Pulmonary artery endothelial cell (primary cell): ENCODE data around the gene AMPD1. TPM values are rescaled to one million over a fixed set of nuclear protein-coding genes. Genes with fewer than 3 reads are reported as not detected.

Experiments used
- DNase-seq: peaks from one replicate; pipeline ENCODE4 v3.0.0-alpha.2; 2011; ENCODE audit warnings: low read depth, low spot score
- total RNA-seq: library from RNA; depleted of rRNA; stranded (reverse); fragments of >200 nt; gene quantifications from 2 replicates; pipeline ENCODE4 v1.2.3, GENCODE V29; 2014

The AMPD1 gene
- total RNA-seq, 1 donor from 2014 or later, result not detected

DNA sequence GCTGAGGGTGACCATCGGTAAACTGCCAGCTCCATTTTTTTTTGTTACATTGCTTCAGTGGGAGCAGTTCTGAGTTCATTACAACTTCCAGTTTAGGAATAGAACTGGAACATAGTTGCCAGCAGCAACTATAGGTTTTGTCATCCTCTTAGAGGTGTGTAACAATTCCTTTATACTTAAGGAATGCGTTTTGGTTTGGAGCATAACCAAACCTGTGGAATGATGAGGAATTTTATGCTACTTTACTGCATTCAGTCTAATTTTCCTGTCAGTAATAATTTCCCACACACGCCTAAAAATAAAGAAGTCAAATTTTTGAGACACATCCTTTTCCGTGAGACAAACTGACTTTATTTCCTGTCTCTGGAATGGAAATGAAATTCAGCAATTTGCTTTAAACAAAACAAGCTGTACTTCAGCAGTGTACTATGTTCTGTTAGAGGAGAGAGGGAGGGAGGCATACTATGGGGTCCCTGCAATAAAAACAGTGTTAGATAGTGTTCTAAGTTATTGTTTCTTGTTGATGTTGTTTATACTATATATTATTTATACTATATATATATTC, 4.8 kb upstream of the AMPD1 start:
- no peak for DNase-seq

GRCh38 chr1:114696810-114697209, 1.5 kb upstream of the AMPD1 start:
- no peak for DNase-seq

GRCh38 chr1:114694540-114695310, 621 bp downstream of the AMPD1 start:
- DNase-seq, result no peak

DNA sequence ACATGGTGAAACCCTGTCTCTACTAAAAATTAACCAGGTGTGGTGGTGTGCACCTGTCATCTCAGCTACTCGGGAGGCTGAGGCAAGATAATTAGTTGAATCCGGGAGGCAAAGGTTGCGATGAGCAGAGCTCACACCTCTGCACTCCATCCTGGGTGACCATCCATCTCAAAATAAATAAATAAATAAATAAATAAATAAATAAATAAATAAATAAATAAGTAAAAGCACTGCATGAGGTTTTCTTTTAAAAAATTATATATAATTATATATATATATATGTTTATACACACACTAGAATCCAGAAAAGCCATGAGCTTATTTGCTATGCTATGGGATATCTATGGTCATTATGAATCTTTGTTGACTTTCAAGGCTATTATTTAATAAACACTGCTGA, 2.4 kb downstream of the AMPD1 start:
- no peak for DNase-seq

GRCh38 chr1:114691061-114691460, 4.3 kb downstream of the AMPD1 start:
- DNase-seq, result no peak

DNA sequence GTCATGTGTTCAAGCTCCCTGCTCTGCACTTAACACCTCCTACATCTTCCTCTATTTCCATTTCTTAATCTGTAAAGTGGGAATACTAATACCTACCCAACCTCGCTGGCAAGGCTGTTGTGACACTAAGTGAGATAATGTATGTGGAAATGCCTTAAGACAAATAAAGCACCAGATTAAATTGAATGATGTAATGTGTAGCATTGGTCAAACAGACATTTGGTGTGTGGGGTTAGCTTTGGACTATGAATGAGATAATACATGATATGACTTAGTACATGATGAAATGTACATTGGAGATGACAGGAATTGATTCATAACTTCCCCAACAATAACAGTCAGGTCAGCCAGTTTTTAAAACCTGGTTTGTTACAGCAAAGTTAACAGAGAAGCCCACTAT, 5.2 kb downstream of the AMPD1 start:
- no peak for DNase-seq

DNA sequence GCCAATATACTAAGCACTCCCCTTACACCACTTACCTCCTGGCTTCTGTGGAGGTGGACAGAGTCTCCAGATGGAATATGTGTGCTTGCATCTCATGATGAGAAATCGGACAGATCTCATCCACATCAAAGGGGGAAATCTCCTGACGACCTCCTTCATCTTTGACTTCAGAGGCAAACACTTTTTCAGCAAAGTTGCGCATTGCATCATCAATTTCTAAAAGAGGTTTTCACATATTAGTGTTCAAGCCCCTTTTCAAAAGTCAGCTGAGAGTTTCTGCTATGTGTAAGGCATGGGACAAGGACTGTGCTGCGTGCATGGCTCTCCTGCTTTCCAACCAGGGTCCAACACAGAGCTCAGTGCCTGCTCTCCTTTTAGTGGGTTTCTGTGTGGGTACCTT, 6.8 kb downstream of the AMPD1 start:
- no peak for DNase-seq

GRCh38 chr1:114685851-114686250, 9.5 kb downstream of the AMPD1 start:
- no peak for DNase-seq

GRCh38 chr1:114677691-114678090, 17.7 kb downstream of the AMPD1 start:
- no peak for DNase-seq

- no peak for DNase-seq
These were observed 19.2 kb downstream of the AMPD1 start for GRCh38 chr1:114676115-114676514.

DNA sequence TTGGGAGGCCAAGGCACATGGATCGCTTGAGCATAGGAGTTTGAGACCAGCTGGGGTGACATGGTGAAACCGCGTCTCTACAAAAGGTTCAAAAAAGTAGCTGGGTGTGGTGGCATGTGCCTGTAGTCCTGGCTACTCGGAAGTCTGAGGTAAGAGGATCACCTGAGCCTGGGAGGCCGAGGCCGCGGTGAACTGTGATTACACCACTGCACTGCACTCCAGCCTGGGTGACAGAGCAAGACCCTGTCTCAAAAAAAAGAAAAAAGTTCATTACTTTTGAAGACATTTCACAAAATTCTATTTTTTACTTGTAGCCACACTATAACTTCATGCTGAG, 23.4 kb downstream of the AMPD1 start:
- no peak for DNase-seq

DNA sequence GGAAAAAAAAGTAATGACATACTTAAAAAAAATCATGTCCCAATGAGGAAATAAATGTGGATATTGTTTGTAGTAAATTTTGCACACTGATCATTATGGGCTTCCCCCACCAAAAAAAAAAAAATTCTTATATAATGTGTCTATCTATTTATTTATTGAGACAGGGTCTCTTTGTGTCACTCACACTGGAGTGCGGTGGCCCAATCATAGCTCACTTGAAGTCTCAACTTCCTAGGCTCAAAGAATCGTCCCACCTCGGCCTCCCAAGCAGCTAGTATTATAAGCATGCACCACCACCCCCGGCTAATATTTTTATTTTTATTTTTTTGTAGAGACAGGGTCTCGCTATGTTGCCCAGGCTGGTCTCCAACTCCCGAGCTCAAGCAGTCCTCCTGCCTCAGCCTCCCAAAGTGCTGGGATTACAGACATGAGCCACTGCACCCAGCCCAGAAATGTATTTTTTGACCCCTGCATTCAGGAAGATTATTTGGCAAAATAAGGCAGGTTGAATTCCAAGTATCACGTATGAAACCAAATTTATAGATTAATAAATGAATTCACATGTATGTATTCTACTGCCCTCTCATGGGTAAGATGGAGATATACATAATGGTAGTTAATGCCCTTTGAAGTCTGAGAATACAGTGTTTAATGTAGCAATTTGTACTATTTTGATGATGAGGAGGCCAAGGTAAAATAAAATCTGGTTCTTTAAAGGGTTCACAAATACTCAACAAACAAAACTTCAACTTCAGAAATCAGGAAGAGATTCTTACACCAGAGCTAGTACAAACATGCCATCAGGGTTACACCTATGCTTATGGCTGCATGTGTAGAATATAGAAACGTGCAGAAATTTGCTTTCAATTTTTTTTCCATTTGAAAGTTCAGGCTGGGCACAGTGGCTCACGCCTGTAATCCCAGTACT, 24.1 kb downstream of the AMPD1 start:
- no peak for DNase-seq

- DNase-seq, result peak; percentile 53
These were observed 25.0 kb downstream of the AMPD1 start for GRCh38 chr1:114670083-114671010.

- no peak for DNase-seq
These were observed 25.7 kb downstream of the AMPD1 start, which contains the start of gene DENND2C for GRCh38 chr1:114669562-114670082. DENND2C (minus strand) TSS chr1:114670049; CDS start chr1:114625984, 44,065 bp downstream.

DNA sequence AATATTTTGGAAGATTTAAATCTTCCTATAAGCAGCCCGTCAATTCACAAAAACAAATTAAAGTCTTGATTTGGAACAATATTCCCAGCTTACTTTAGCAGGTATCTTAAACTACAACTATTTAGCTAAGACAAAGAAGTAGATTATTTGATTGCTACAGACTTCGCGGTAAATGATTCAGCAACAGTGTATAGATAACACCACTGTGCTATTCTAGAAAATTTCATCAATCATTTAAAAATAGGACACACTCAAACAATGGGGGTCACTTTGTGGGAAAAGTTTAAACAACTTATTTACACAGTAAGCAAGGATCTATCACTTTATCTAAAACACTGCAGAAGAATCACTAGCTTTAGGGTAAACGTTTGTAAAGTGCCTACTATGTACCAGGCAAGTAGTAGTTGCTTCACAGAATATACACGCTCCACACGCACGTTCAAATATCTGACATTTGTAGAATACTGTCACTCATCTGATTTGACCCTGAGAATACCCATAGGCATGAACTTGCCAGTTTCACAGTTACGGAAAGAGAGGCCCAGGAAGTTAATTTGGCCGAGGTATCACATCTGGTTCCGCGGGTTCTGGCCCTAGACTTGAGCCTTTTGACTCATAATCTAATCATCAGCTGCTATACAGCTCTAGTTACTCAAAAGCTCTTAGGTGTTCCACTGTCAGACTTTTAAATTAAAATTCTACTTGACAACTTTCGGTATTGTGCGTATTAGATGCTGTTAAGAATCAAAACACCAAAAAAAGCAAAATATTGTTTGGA, 26.4 kb downstream of the AMPD1 start:
- DNase-seq, result no peak

GRCh38 chr1:114668373-114668772, 27.0 kb downstream of the AMPD1 start:
- DNase-seq, result no peak

GRCh38 chr1:114666954-114667353, 28.4 kb downstream of the AMPD1 start:
- no peak for DNase-seq

DNA sequence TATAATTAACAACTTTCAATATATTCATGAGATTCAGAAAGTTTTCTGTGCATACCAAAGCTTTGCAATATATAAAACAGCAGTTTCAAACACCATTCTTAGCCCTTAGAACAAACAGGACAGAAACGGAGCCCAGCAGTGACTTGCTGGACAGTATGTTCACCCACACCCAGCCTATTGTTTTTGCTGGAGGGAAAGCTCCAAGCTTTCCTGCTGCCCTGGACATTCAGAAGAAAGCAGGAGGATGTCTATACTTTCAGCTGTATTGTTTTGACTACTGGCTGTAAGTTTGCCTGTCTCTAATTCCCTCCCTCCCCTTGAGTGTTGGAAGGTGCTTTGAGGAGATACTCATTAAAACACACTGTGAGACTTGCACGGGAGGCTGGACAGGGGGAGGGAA, 35.1 kb downstream of the AMPD1 start:
- DNase-seq, result no peak

DNA sequence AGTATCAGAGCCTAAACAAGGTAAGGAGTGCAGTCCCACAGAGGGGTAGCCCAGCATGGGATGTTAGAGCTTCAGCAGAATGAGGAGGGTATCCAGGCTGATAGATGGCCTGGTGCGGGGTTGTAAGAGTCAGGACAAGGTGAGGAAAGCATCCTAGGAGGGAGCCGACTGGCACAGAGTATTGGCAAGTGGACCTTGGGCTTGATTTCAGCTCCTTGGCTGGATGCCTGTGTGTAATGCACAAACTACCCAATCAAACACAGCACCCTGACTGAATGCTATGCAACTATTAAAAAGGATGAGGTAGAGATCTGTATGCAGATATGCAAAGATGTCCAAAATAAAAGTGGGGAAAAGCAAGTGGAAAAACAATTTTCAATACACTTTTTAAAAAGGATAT, 43.5 kb downstream of the AMPD1 start:
- DNase-seq, result no peak

DNA sequence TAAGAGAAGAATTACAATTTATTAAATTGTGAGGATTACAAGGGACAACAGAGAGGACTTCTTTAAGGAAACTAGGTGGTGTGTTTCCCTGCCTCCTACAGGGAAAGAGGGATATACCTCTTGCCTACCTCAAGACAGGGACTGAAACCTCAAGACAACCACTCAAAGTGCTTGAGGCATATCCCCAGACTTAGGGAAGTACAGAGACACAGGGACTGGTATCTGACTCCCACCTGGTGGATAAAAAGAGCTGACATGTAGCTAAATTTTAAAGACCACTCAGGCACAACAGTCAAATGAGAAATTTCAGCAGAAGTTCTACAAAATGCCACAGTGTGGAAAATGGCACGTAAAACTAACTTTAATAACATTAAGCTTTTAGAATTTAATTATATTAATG, 46.8 kb downstream of the AMPD1 start:
- no peak for DNase-seq
